ENCODE data around the gene LRRC2. TPM values are rescaled to one million over a fixed set of nuclear protein-coding genes. Genes with fewer than 3 reads are reported as not detected.

The LRRC2 gene
- total and polyA plus RNA-seq, 2 of the 13 experiments (the other 11 are each of a cell fraction or from before 2014, with no cell fraction given), result 0.27 to 0.58 TPM

GRCh38 chr3:46524832-46525231 is 41.3 kb downstream of the LRRC2 start (continued):
- no peak for TF ChIP-seq ZNF407 (CRISPR knock-in tag; IDR thresholded peaks at IDR 0.05; ENCODE audit: not compliant biosample characterization)
- no peak for TF ChIP-seq BHLHE40 (IDR thresholded peaks at IDR 0.05; ENCODE audit: low read length)

- Histone ChIP-seq H3K4me3 (replicated peaks in 1 of 3; ENCODE audit: insufficient read depth in 1 of 3, low read depth in 2 of 3, low read length in 3 of 3) (no peak overlapping the region), H2AFZ (ENCODE audit: low read length) (no peak overlapping the region), H3K4me1 (ENCODE audit: insufficient read depth, low read length) (no peaks in the 10 kb centered on the region), H3K9me3 (ENCODE audit: low read length) (no peaks in the 10 kb centered on the region), H3K4me2 (ENCODE audit: low read depth, low read length) (no peak overlapping the region), H3K9ac (ENCODE audit: insufficient read depth, low read depth, low read length) (no peak overlapping the region), H3K36me3 (replicated peaks in 1 of 2; ENCODE audit: control insufficient read depth in 1 of 2, insufficient read depth in 2 of 2, low read length in 2 of 2) (no peaks in the 10 kb centered on the region), H3K27me3 (ENCODE audit: control insufficient read depth in 1 of 2, insufficient read depth in 2 of 2, low read length in 2 of 2) (no peaks in the 10 kb centered on the region), H4K20me1 (ENCODE audit: insufficient read depth, low read length) (no peaks in the 10 kb centered on the region), H3K27ac (ENCODE audit: extremely low read length, insufficient read depth, low read length) (no peak overlapping the region), H3K79me2 (ENCODE audit: insufficient read depth, low read length) (no peaks in the 10 kb centered on the region)
- ChIA-PET POLR2A (no interaction called here), CTCF (ENCODE audit: low intra/inter-chr PET ratio, low total read pairs) (no interaction called here)
- in situ Hi-C loops (cut with HindIII; ENCODE audit: extremely low pct_ligation_motif_present, low pct_unique_long_range_greater_than_20kb) (no loop called here), intact Hi-C loops (cut with micrococcal nuclease; ENCODE audit: unreplicated experiment) (no loop called here)
- WGBS (ENCODE audit: low lambda C conversion rate), result 3% methylated on average over 1 of the region's 3 CpGs
- FAIRE-seq, result no peak
- no peak for DNase-seq (ENCODE audit: low spot score)
- no TSS peak for BruUV-seq (replicated peaks)
- no peak for ATAC-seq
- TF ChIP-seq SALL1 (CRISPR knock-in tag; IDR thresholded peaks at IDR 0.05) (no peak), E2F5 (CRISPR knock-in tag; conservative IDR thresholded peaks at IDR 0.05) (no peak), TEAD3 (CRISPR knock-in tag; optimal IDR thresholded peaks at IDR 0.05; ENCODE audit: borderline replicate concordance) (no peak), GMEB2 (CRISPR knock-in tag; IDR thresholded peaks at IDR 0.05; ENCODE audit: low read depth) (no peak), ZFAT (CRISPR knock-in tag; conservative IDR thresholded peaks at IDR 0.05) (no peak), FOXA1 (IDR thresholded peaks at IDR 0.05) (no peak), FOXA1 (CRISPR knock-in tag; IDR thresholded peaks at IDR 0.05) (no peak), CBX2 (IDR thresholded peaks at IDR 0.05; ENCODE audit: low read depth, low read length) (no peak), CBX2 (CRISPR knock-in tag; IDR thresholded peaks at IDR 0.05; ENCODE audit: low read depth) (no peak), IKZF5 (CRISPR knock-in tag; IDR thresholded peaks at IDR 0.05) (no peak), SNAPC2 (CRISPR knock-in tag; IDR thresholded peaks at IDR 0.05) (no peak)
Measured at GRCh38 chr3:46524008-46524407, 42.1 kb downstream of the LRRC2 start.

Data from HepG2 (cell line).